NB4 (cell line): ENCODE data around the gene NDRG3.

Experiments used
- DNase-seq: peaks from one replicate; pipeline ENCODE4 v3.0.0; 2010; ENCODE audit warnings: low read depth
- H3K4me3 ChIP-seq: one replicate; pipeline ENCODE4 v1.5.1; 2011; ENCODE audit warnings: mild to moderate bottlenecking, low read depth, low read length, moderate library complexity
- CTCF ChIP-seq: IDR thresholded peaks from one replicate; pipeline ENCODE4 v1.5.1; 2012; ENCODE audit warnings: low read depth, low read length
- MAX ChIP-seq: IDR thresholded peaks from 2 replicates; pipeline ENCODE4 v1.6.1; 2011; ENCODE audit warnings: low read depth, low read length
- MYC ChIP-seq: IDR thresholded peaks from 2 replicates; pipeline ENCODE4 v1.6.1; 2011; ENCODE audit warnings: low read depth, low read length
- POLR2A ChIP-seq: IDR thresholded peaks from 2 replicates; pipeline ENCODE4 v1.6.1; 2011; ENCODE audit warnings: mild to moderate bottlenecking; ENCODE audit not compliant: insufficient read length; ENCODE audit errors: extremely low read depth

Gene NDRG3

GRCh38 chr20:36745927-36746659 is at the start of gene NDRG3:
NDRG3 (minus strand) TSS chr20:36746090; CDS start chr20:36721735, 24,355 bp downstream.
- no peak for TF ChIP-seq CTCF
- peak; percentile 53 for TF ChIP-seq POLR2A
- TF ChIP-seq MYC: no peak
- no peak for TF ChIP-seq MAX
- peak within 1 kb of the TSS; percentile 61 for H3K4me3 ChIP-seq
- DNase-seq: peak; percentile 95

GRCh38 chr20:36794116-36794474 is 48.2 kb upstream of the NDRG3 start:
- no peak overlapping the region for H3K4me3 ChIP-seq
- TF ChIP-seq MAX (no peak), MYC (no peak), POLR2A (no peak), CTCF (no peak)
- DNase-seq: no peak

- no peak for DNase-seq
- no peak overlapping the region for H3K4me3 ChIP-seq
Measured at GRCh38 chr20:36793294-36794115, 47.6 kb upstream of the NDRG3 start.

GRCh38 chr20:36792422-36792821 is 46.5 kb upstream of the NDRG3 start:
- peak; percentile 49 for DNase-seq
- TF ChIP-seq POLR2A: no peak
- no peak for TF ChIP-seq MYC
- TF ChIP-seq CTCF: peak; percentile 31
- H3K4me3 ChIP-seq: no peak overlapping the region

More at GRCh38 chr20:36793294-36794115, 47.6 kb upstream of the NDRG3 start:
- no peak for TF ChIP-seq MYC
- TF ChIP-seq POLR2A: no peak
- no peak for TF ChIP-seq CTCF
- no peak for TF ChIP-seq MAX

- DNase-seq: no peak
- H3K4me3 ChIP-seq: no peak overlapping the region
- TF ChIP-seq MAX: no peak
Measured at GRCh38 chr20:36791862-36792261, 46.0 kb upstream of the NDRG3 start.

- no peak overlapping the region for H3K4me3 ChIP-seq
- no peak for DNase-seq
- TF ChIP-seq MYC (no peak), MAX (no peak), CTCF (no peak), POLR2A (no peak)
Measured at GRCh38 chr20:36786663-36787062, 40.8 kb upstream of the NDRG3 start.
